UCSD-AML1 (cell line): ENCODE data around the gene CORO2A.
A peak's percentile ranks its signal among the peaks of the same experiment; 100 is the strongest.
"Not testable (repeated sequence)": the region's sequence is repeated elsewhere in the genome, so short reads cannot be mapped to it uniquely, and the experiment has no call there.

Source experiments
- DNase-seq: peaks from one replicate; lab custom pipeline; 2025; ENCODE audit not compliant: unreplicated experiment; lab: John Stamatoyannopoulos, UW

The CORO2A gene

GRCh38 chr9:98118640-98119601 lies 73.5 kb downstream of the CORO2A start, which contains the start of gene TRIM14:
TRIM14 (minus strand) TSS chr9:98119222; CDS start chr9:98119188, 34 bp downstream.
- peak; percentile 82 for DNase-seq

- DNase-seq = peak; percentile 58
These were observed 74.3 kb downstream of the CORO2A start for GRCh38 chr9:98117984-98118639.

- DNase-seq = not testable (repeated sequence)
These were observed 75.3 kb downstream of the CORO2A start for GRCh38 chr9:98117097-98117496.

- DNase-seq = no peak
These were observed 83.4 kb downstream of the CORO2A start for GRCh38 chr9:98109052-98109451.

GRCh38 chr9:98108531-98109031 lies 83.9 kb downstream of the CORO2A start:
- no peak for DNase-seq

GRCh38 chr9:98107926-98108325 lies 84.5 kb downstream of the CORO2A start:
- DNase-seq = no peak

GRCh38 chr9:98105006-98105405 lies 87.4 kb downstream of the CORO2A start:
- DNase-seq = no peak

GRCh38 chr9:98104445-98104881 lies 88.0 kb downstream of the CORO2A start:
- no peak for DNase-seq

GRCh38 chr9:98101868-98102273 lies 90.6 kb downstream of the CORO2A start:
- peak; percentile 57 for DNase-seq

GRCh38 chr9:98101416-98101815 lies 91.0 kb downstream of the CORO2A start:
- no peak for DNase-seq

GRCh38 chr9:98100456-98100855 lies 92.0 kb downstream of the CORO2A start:
- DNase-seq = no peak

GRCh38 chr9:98099898-98100297 lies 92.5 kb downstream of the CORO2A start:
- no peak for DNase-seq

GRCh38 chr9:98099346-98099745 lies 93.1 kb downstream of the CORO2A start:
- no peak for DNase-seq

- no peak for DNase-seq
These were observed 94.6 kb downstream of the CORO2A start for GRCh38 chr9:98097836-98098235.

GRCh38 chr9:98096091-98096490 lies 96.3 kb downstream of the CORO2A start:
- DNase-seq = no peak

GRCh38 chr9:98095401-98095800 lies 97.0 kb downstream of the CORO2A start:
- no peak for DNase-seq

GRCh38 chr9:98094851-98095250 lies 97.6 kb downstream of the CORO2A start:
- no peak for DNase-seq

- no peak for DNase-seq
These were observed 98.1 kb downstream of the CORO2A start for GRCh38 chr9:98094316-98094715.

GRCh38 chr9:98092613-98092931 lies 99.9 kb downstream of the CORO2A start:
- DNase-seq = no peak

- DNase-seq = no peak
These were observed 100.5 kb downstream of the CORO2A start for GRCh38 chr9:98091735-98092612.

- DNase-seq = not testable (repeated sequence)
These were observed 101.8 kb downstream of the CORO2A start for GRCh38 chr9:98090674-98091073.
